ENCODE data around the gene MAPK7.

- no peak for TF ChIP-seq POLR2A (IDR thresholded peaks at IDR 0.05; ENCODE audit: low read depth, low read length)
- TF ChIP-seq, protein P1, sequence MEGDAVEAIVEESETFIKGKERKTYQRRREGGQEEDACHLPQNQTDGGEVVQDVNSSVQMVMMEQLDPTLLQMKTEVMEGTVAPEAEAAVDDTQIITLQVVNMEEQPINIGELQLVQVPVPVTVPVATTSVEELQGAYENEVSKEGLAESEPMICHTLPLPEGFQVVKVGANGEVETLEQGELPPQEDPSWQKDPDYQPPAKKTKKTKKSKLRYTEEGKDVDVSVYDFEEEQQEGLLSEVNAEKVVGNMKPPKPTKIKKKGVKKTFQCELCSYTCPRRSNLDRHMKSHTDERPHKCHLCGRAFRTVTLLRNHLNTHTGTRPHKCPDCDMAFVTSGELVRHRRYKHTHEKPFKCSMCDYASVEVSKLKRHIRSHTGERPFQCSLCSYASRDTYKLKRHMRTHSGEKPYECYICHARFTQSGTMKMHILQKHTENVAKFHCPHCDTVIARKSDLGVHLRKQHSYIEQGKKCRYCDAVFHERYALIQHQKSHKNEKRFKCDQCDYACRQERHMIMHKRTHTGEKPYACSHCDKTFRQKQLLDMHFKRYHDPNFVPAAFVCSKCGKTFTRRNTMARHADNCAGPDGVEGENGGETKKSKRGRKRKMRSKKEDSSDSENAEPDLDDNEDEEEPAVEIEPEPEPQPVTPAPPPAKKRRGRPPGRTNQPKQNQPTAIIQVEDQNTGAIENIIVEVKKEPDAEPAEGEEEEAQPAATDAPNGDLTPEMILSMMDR (conservative IDR thresholded peaks at IDR 0.05; ENCODE audit: low read depth, low read length), result peak; percentile 40; the same call in 1 of the 2 replicates
- TF ChIP-seq MXI1 (IDR thresholded peaks at IDR 0.05; ENCODE audit: borderline replicate concordance, low read depth, low read length), result no peak
- TF ChIP-seq CEBPB (IDR thresholded peaks at IDR 0.05; ENCODE audit: low read depth, low read length), result no peak
- TF ChIP-seq RCOR1 (IDR thresholded peaks at IDR 0.05; ENCODE audit: insufficient replicate concordance, low read length), result no peak
- peak; percentile 40 for TF ChIP-seq SMC3 (IDR thresholded peaks at IDR 0.05; ENCODE audit: low read depth, low read length)
- no peak for TF ChIP-seq MAFK (IDR thresholded peaks at IDR 0.05; ENCODE audit: low read depth, low read length)
Observed at GRCh38 chr17:19338031-19338990, 40.0 kb upstream of the MAPK7 start.

Measured in IMR-90 (cell line).